ENCODE measurements around the gene SCIMP.
"Not testable (repeated sequence)": the region's sequence is repeated elsewhere in the genome, so short reads cannot be mapped to it uniquely, and the experiment has no call there.

SCIMP gene

GRCh38 chr17:5236938-5237540, 2.4 kb upstream of the SCIMP start:
- no peak overlapping the region for H3K27ac ChIP-seq
- TF ChIP-seq ZFX (IDR thresholded peaks at IDR 0.05): no peak
- no peak for TF ChIP-seq CTCF (conservative IDR thresholded peaks at IDR 0.05)

- peak overlapping the region; percentile 77 for H3K27ac ChIP-seq
Measured at GRCh38 chr17:5233492-5233891, 1.2 kb downstream of the SCIMP start.

- no peak overlapping the region for H3K27ac ChIP-seq
- TF ChIP-seq CTCF (conservative IDR thresholded peaks at IDR 0.05) (no peak), ZFX (IDR thresholded peaks at IDR 0.05) (no peak)
Measured at GRCh38 chr17:5226940-5227878, 7.5 kb downstream of the SCIMP start.

- TF ChIP-seq CTCF (conservative IDR thresholded peaks at IDR 0.05) (no peak), ZFX (IDR thresholded peaks at IDR 0.05) (no peak)
- H3K27ac ChIP-seq: no peak overlapping the region
Measured at GRCh38 chr17:5225668-5226457, 8.8 kb downstream of the SCIMP start.

GRCh38 chr17:5221912-5222311, 12.7 kb downstream of the SCIMP start:
- not testable (repeated sequence) for H3K27ac ChIP-seq

- no peak overlapping the region for H3K27ac ChIP-seq
- TF ChIP-seq CTCF (conservative IDR thresholded peaks at IDR 0.05) (no peak), ZFX (IDR thresholded peaks at IDR 0.05) (no peak)
Measured at GRCh38 chr17:5220074-5220473, 14.6 kb downstream of the SCIMP start.

- H3K27ac ChIP-seq: no peak overlapping the region
- TF ChIP-seq ZFX (IDR thresholded peaks at IDR 0.05) (no peak), CTCF (conservative IDR thresholded peaks at IDR 0.05) (no peak)
Measured at GRCh38 chr17:5219536-5219935, 15.1 kb downstream of the SCIMP start.

GRCh38 chr17:5217562-5217961, 17.1 kb downstream of the SCIMP start:
- H3K27ac ChIP-seq: not testable (repeated sequence)

Measured in C4-2B (cell line).